OCI-LY1 (cell line): ENCODE data around the gene HLF.

Experiments used
- H2AFZ ChIP-seq: fragments of 200-600 bp; sonication (generic), shearing (Covaris generic); 2 replicates; pipeline ENCODE4 v1.6.0; 2014; ENCODE audit warnings: antibody characterized with exemption, mild to moderate bottlenecking, low read length
- H3F3A ChIP-seq: fragments of 200-600 bp; sonication (generic), shearing (Covaris generic); 2 replicates; pipeline ENCODE4 v1.6.0; 2014; ENCODE audit warnings: mild to moderate bottlenecking, antibody characterized with exemption, low read length, moderate library complexity; ENCODE audit not compliant: insufficient read depth
- H3K27ac ChIP-seq: fragments of 200-600 bp; sonication (generic); 2 replicates; pipeline ENCODE4 v1.5.1; 2014; ENCODE audit warnings: low read length, mixed run types, mild to moderate bottlenecking, low read depth; ENCODE audit not compliant: poor library complexity, severe bottlenecking
- H3K27me3 ChIP-seq: fragments of 200-600 bp; sonication (generic); 2 replicates; pipeline ENCODE4 v1.6.0; 2014; ENCODE audit warnings: antibody characterized with exemption, mild to moderate bottlenecking, low read length, moderate library complexity; ENCODE audit not compliant: insufficient read depth
- H3K36me3 ChIP-seq: fragments of 200-600 bp; sonication (generic); 2 replicates; pipeline ENCODE4 v1.6.1; 2014; ENCODE audit warnings: mild to moderate bottlenecking, antibody characterized with exemption, low read length, moderate library complexity, mixed read lengths; ENCODE audit not compliant: insufficient read depth
- H3K4me1 ChIP-seq: fragments of 200-600 bp; sonication (generic); 2 replicates; pipeline ENCODE4 v1.5.1; 2014; ENCODE audit warnings: mild to moderate bottlenecking, low read length, moderate library complexity; ENCODE audit not compliant: insufficient read depth, severe bottlenecking
- H3K4me2 ChIP-seq: fragments of 200-600 bp; sonication (generic), shearing (Covaris generic); 2 replicates; pipeline ENCODE4 v1.6.1; 2014; ENCODE audit warnings: low read length
- H3K4me3 ChIP-seq: fragments of 200-600 bp; sonication (generic); 2 replicates; pipeline ENCODE4 v1.5.1; 2014; ENCODE audit warnings: low read length, low read depth, mild to moderate bottlenecking, mixed read lengths; ENCODE audit not compliant: poor library complexity, severe bottlenecking
- H3K79me2 ChIP-seq: fragments of 200-600 bp; shearing (Covaris generic); 2 replicates; pipeline ENCODE4 v1.6.1; 2016; ENCODE audit warnings: mixed run types, low read length, mixed read lengths; ENCODE audit not compliant: insufficient read depth
- H3K9ac ChIP-seq: fragments of 200-600 bp; sonication (generic), shearing (Covaris generic); 2 replicates; pipeline ENCODE4 v1.6.1; 2014; ENCODE audit warnings: mild to moderate bottlenecking, low read length, mixed read lengths
- H3K9me2 ChIP-seq: fragments of 200-600 bp; sonication (generic), shearing (Covaris generic); 2 replicates; pipeline ENCODE4 v1.6.1; 2014; ENCODE audit warnings: low read depth, mild to moderate bottlenecking, low read length, mixed read lengths
- H3K9me3 ChIP-seq: fragments of 200-600 bp; shearing (Covaris generic); 2 replicates; pipeline ENCODE4 v1.6.1; 2014; ENCODE audit warnings: low read length, mixed read lengths
- H4K20me1 ChIP-seq: fragments of 200-600 bp; sonication (generic), shearing (Covaris generic); 2 replicates; pipeline ENCODE4 v1.6.0; 2016; ENCODE audit warnings: mild to moderate bottlenecking, low read length; ENCODE audit not compliant: insufficient read depth
- CTCF ChIP-seq: fragments of 200-600 bp; sonication (generic), shearing (Covaris generic); IDR thresholded peaks from 2 replicates; pipeline ENCODE4 v1.5.1; 2017; ENCODE audit warnings: mild to moderate bottlenecking, antibody characterized with exemption, low read length, moderate library complexity, mixed read lengths
- EZH2 ChIP-seq: fragments of 200-600 bp; sonication (generic), shearing (Covaris generic); IDR thresholded peaks from 2 replicates; pipeline ENCODE4 v1.8.0; 2017; ENCODE audit warnings: borderline replicate concordance, mixed run types, mild to moderate bottlenecking, antibody characterized with exemption, low read length, moderate library complexity, mixed read lengths

HLF gene

GRCh38 chr17:55334881-55335540 lies 70.3 kb downstream of the HLF start:
- Histone ChIP-seq H3K4me3 (no peak overlapping the region), H3K9ac (no peak overlapping the region), H3K4me2 (no peak overlapping the region), H3K79me2 (no peaks in the 10 kb centered on the region), H3K27me3 (0 out of 2 replicates have a peak, but pooled peaks cover 4% of the 10 kb centered on the region), H3K9me3 (no peaks in the 10 kb centered on the region), H3K27ac (no peak overlapping the region), H3F3A (no peaks in the 10 kb centered on the region), H3K9me2 (no peaks in the 10 kb centered on the region), H3K36me3 (no peaks in the 10 kb centered on the region), H4K20me1 (no peaks in the 10 kb centered on the region), H3K4me1 (no peaks in the 10 kb centered on the region), H2AFZ (no peak overlapping the region)
- TF ChIP-seq CTCF, result no peak
- TF ChIP-seq EZH2, result no peak

GRCh38 chr17:55335625-55336024 lies 70.9 kb downstream of the HLF start:
- no peaks in the 10 kb centered on the region for H3K9me3 ChIP-seq
- TF ChIP-seq CTCF, result no peak
- TF ChIP-seq EZH2, result no peak
- 0 out of 2 replicates have a peak, but pooled peaks cover 4% of the 10 kb centered on the region for H3K27me3 ChIP-seq
- no peaks in the 10 kb centered on the region for H3K36me3 ChIP-seq
- no peak overlapping the region for H3K9ac ChIP-seq
- H4K20me1 ChIP-seq, result no peaks in the 10 kb centered on the region
- no peaks in the 10 kb centered on the region for H3F3A ChIP-seq
- no peaks in the 10 kb centered on the region for H3K9me2 ChIP-seq
- no peaks in the 10 kb centered on the region for H3K4me1 ChIP-seq
- no peak overlapping the region for H2AFZ ChIP-seq
- no peak overlapping the region for H3K4me3 ChIP-seq
- H3K27ac ChIP-seq, result no peak overlapping the region
- H3K4me2 ChIP-seq, result no peak overlapping the region
- H3K79me2 ChIP-seq, result no peaks in the 10 kb centered on the region

GRCh38 chr17:55336426-55336825 lies 71.7 kb downstream of the HLF start:
- Histone ChIP-seq H3K36me3 (no peaks in the 10 kb centered on the region), H3K4me3 (no peak overlapping the region), H3K9me2 (no peaks in the 10 kb centered on the region), H3K4me1 (no peaks in the 10 kb centered on the region), H2AFZ (no peak overlapping the region), H3K9ac (no peak overlapping the region), H3K27ac (no peak overlapping the region), H3F3A (no peaks in the 10 kb centered on the region), H3K79me2 (no peaks in the 10 kb centered on the region), H3K27me3 (0 out of 2 replicates have a peak, but pooled peaks cover 4% of the 10 kb centered on the region), H3K9me3 (no peaks in the 10 kb centered on the region), H3K4me2 (no peak overlapping the region), H4K20me1 (no peaks in the 10 kb centered on the region)
- TF ChIP-seq CTCF (no peak), EZH2 (no peak)
